Measurements from ENCODE around the gene C2CD4D. TPM values are rescaled to one million over a fixed set of nuclear protein-coding genes. Genes with fewer than 3 reads are reported as not detected.

C2CD4D gene
- total RNA-seq, 1 donor from 2014 or later = not detected

DNA sequence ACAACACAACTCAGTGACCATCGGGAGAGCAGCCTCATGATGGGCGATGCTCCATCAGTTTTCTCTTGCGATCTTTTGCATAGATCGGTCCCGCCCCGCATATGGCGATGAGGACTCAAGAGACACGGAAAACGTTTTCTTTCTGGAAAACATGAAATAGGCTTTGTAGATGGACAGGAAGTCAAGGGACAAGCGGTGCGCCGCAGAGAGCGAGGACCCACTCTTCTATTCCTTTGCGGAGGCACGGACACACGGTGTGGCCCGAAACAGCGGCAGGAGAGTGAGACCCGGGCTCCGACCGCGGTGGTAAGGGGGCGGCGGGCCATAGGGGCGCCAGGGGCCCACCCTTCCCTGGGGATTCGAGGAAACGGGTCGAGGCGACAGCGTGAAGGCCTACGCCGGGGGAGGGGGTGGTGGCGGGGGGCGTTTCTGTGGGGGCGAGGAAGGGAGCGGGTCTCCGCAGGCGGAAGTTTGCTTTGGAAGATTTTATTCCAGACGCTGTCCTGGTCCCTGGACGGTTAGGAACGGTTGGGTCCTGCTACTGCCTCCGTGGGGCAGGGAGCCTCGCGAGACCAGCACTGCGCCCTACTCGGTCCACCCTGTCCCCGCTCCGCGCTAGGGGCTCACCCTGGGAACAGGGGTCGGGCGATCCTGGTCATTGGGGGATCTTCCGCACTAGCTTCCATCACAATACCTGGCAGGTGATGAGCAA is 48.5 kb downstream of the C2CD4D start:
- no peak for DNase-seq (ENCODE audit: extremely low read depth, low read depth, low spot score)

DNA sequence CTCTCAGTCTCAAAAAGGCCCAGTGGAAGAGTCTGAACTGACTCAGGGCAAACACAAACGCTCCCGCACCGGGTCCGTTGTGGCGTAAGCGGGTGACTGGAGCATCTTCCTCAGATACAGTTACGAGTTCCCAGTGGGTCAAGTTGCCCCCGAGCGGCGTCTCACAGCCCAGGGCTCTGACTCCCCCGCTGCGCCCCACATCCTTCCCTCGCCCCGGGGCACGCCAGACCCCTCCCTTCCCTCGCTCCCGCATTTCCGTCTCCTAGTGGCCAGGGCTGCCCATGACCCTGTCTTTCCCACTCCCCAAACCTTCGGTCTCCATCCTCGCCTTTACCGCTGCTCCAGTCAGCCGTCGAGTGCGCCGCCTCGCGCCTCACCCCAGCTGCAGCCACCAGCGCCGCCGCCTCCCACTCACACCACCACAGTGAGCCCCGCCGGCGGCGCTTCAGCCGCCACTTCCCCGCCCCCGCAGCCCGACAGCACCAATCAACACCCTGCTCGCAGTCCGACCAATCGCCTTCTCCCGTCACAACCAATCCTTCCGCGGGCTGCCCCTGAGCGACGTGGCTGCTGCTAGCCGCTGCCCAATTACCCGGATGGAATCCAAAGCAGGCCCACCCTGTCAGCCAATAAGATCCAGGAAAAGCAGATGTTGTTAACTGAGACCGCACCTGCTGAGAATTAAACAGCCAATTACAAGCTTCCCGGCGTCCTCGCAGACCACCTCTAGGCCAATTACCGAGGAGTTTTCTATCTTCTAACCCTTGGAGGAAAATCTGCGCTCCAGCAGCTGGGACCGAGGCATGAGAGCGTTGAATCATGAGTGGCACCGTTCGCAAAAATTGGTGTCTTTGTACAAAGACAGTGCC is 49.3 kb downstream of the C2CD4D start, which contains the start of gene TDRKH:
TSS of gene TDRKH (minus strand) at position 430 of the 869 bp plus-strand sequence. CDS start 7,478 bp downstream, outside the sequence.
- peak; percentile 96 for DNase-seq (ENCODE audit: extremely low read depth, low read depth, low spot score)

Other genes starting within 250 kb of the C2CD4D start
- 17.7 and 21.0 TPM in 2 replicates for gene SNX27, start 227.8 kb downstream of the C2CD4D start, total RNA-seq
- not detected in 2 replicates for gene CELF3, start 123.0 kb downstream of the C2CD4D start, total RNA-seq
- not detected in 2 replicates for gene RIIAD1, start 118.3 kb downstream of the C2CD4D start, total RNA-seq
- 53.4 and 66.0 TPM in 2 replicates for gene MRPL9, start 76.3 kb downstream of the C2CD4D start, total RNA-seq
- gene TDRKH, start 49.3 kb downstream of the C2CD4D start, total RNA-seq = 6.0 and 7.0 TPM in 2 replicates
- gene LINGO4, start 34.4 kb downstream of the C2CD4D start, total RNA-seq = not detected in 2 replicates
- gene RORC, start 8.0 kb downstream of the C2CD4D start, total RNA-seq = not detected in 2 replicates
- gene THEM5, start 13.9 kb upstream of the C2CD4D start, total RNA-seq = not detected in 2 replicates
- 12.0 and 13.8 TPM in 2 replicates for gene THEM4, start 69.7 kb upstream of the C2CD4D start, total RNA-seq
- 359 and 376 TPM in 2 replicates for gene S100A10, start 154.0 kb upstream of the C2CD4D start, total RNA-seq
- 668 and 686 TPM in 2 replicates for gene S100A11, start 197.2 kb upstream of the C2CD4D start, total RNA-seq
- gene TCHHL1, start 249.2 kb upstream of the C2CD4D start, total RNA-seq = not detected in 2 replicates

Measured in glomerular endothelial cell (primary cell).